WERI-Rb-1 (cell line): ENCODE data around the gene HTT.

Experiments used
- DNase-seq: peaks from one replicate; pipeline ENCODE4 v3.0.0-alpha.2; 2020
- H3K27ac ChIP-seq: fragments of 250-450 bp; sonication (Bioruptor Pico); 2 replicates; pipeline ENCODE4 v1.5.1; 2020; ENCODE audit warnings: mild to moderate bottlenecking, moderate library complexity
- H3K27me3 ChIP-seq: fragments of 250-450 bp; sonication (Bioruptor Pico); 2 replicates; pipeline ENCODE4 v1.5.1; 2021; ENCODE audit warnings: mild to moderate bottlenecking, low read depth, moderate library complexity; ENCODE audit not compliant: insufficient read depth, severe bottlenecking
- H3K36me3 ChIP-seq: fragments of 250-450 bp; sonication (Bioruptor Pico); 2 replicates; pipeline ENCODE4 v1.5.1; 2020; ENCODE audit warnings: mild to moderate bottlenecking, moderate library complexity
- H3K4me3 ChIP-seq: 2 replicates; pipeline ENCODE4 v1.5.1; 2011; ENCODE audit warnings: low read depth, mild to moderate bottlenecking, control low read depth, low read length
- H3K9me3 ChIP-seq: fragments of 250-450 bp; sonication (Bioruptor Pico); 2 replicates; pipeline ENCODE4 v1.5.1; 2021; ENCODE audit warnings: mild to moderate bottlenecking, moderate library complexity; ENCODE audit not compliant: severe bottlenecking
- CTCF ChIP-seq: IDR thresholded peaks from 2 replicates; pipeline ENCODE4 v1.5.1; 2011; ENCODE audit warnings: low read depth, mild to moderate bottlenecking, control low read depth, inconsistent platforms, low read length

Gene HTT

DNA sequence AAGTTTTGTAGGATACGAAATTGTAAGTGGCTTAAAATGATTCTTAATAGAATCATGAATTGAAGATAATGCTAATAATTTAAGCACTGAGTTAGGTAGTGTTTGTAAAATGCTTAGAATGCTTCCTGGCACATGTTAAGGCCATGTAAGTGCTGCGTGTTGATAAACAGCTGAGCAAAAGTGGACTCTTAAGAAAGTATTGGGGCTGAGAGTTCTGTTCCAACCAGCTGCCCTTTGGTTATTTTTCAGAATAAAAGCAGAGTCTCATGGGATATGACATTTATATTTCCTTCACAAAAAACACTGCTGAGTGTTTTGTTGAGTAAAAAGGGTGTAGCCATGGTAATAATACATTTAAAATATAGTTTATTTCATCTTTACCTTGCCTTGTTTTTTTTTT is 42.5 kb downstream of the HTT start:
- TF ChIP-seq CTCF: no peak
- no peak overlapping the region for H3K27ac ChIP-seq
- H3K36me3 ChIP-seq: peaks cover 93% of the 10 kb centered on the region
- no peaks in the 10 kb centered on the region for H3K27me3 ChIP-seq
- no peak for DNase-seq
- H3K4me3 ChIP-seq: no peak overlapping the region
- no peaks in the 10 kb centered on the region for H3K9me3 ChIP-seq

GRCh38 chr4:3118312-3118711 is 43.8 kb downstream of the HTT start:
- no peak for DNase-seq
- no peak for TF ChIP-seq CTCF
- Histone ChIP-seq H3K27ac (no peak overlapping the region), H3K4me3 (no peak overlapping the region), H3K9me3 (no peaks in the 10 kb centered on the region), H3K27me3 (no peaks in the 10 kb centered on the region), H3K36me3 (peaks cover 87% of the 10 kb centered on the region)

- H3K4me3 ChIP-seq: no peak overlapping the region
- TF ChIP-seq CTCF: no peak
- H3K27ac ChIP-seq: no peak overlapping the region
- H3K9me3 ChIP-seq: no peaks in the 10 kb centered on the region
- H3K27me3 ChIP-seq: no peaks in the 10 kb centered on the region
- no peak for DNase-seq
- peaks cover 80% of the 10 kb centered on the region for H3K36me3 ChIP-seq
These were observed 45.0 kb downstream of the HTT start for GRCh38 chr4:3119464-3119863.

DNA sequence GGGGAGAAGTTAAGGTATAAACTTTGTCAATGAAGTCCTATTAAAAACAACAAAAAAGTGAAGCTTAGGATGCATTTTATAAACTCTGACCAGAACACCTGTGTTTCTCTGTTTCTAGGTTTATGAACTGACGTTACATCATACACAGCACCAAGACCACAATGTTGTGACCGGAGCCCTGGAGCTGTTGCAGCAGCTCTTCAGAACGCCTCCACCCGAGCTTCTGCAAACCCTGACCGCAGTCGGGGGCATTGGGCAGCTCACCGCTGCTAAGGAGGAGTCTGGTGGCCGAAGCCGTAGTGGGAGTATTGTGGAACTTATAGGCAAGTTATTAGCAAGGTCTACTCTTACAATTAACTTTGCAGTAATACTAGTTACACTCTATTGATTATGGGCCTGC is 46.6 kb downstream of the HTT start:
- TF ChIP-seq CTCF: no peak
- no peaks in the 10 kb centered on the region for H3K27me3 ChIP-seq
- no peak overlapping the region for H3K4me3 ChIP-seq
- no peak overlapping the region for H3K27ac ChIP-seq
- H3K36me3 ChIP-seq: peaks cover 72% of the 10 kb centered on the region
- DNase-seq: no peak
- no peaks in the 10 kb centered on the region for H3K9me3 ChIP-seq

GRCh38 chr4:3121596-3121995 is 47.1 kb downstream of the HTT start:
- peaks cover 68% of the 10 kb centered on the region for H3K36me3 ChIP-seq
- H3K9me3 ChIP-seq: no peaks in the 10 kb centered on the region
- TF ChIP-seq CTCF: no peak
- H3K27ac ChIP-seq: no peak overlapping the region
- H3K27me3 ChIP-seq: no peaks in the 10 kb centered on the region
- no peak for DNase-seq
- H3K4me3 ChIP-seq: no peak overlapping the region

DNA sequence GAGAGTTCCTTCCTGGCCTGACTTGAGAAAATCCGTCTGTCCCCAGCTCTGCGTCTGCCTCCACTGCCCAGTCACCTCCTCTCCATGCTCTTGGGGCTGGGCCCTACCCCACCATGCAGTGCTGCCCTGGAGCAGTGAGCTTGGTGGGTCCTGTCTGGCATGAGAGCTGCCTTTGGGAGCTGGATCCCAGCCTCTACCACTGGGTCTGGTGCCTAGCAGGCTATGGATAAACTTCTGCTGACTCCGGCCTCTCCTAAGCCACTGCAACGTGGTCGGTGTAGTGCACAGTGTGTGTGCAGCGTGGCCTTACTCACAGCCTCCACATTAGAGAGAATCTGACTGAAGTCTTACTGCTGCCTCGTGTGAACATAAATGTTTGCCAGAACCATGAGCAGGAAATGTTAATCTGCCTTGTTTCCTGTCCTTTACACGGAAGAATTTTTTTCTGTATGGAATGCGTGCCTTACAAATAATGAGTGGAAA is 47.6 kb downstream of the HTT start:
- Histone ChIP-seq H3K4me3 (no peak overlapping the region), H3K36me3 (peaks cover 69% of the 10 kb centered on the region), H3K27ac (no peak overlapping the region), H3K27me3 (no peaks in the 10 kb centered on the region), H3K9me3 (no peaks in the 10 kb centered on the region)
- TF ChIP-seq CTCF: no peak
- DNase-seq: no peak
